NB4 (cell line): ENCODE data around the gene PDXK.

Experiments used
- CTCF ChIP-seq: IDR thresholded peaks from one replicate; pipeline ENCODE4 v1.5.1; 2012; ENCODE audit warnings: low read depth, low read length
- MAX ChIP-seq: IDR thresholded peaks from 2 replicates; pipeline ENCODE4 v1.6.1; 2011; ENCODE audit warnings: low read depth, low read length
- MYC ChIP-seq: IDR thresholded peaks from 2 replicates; pipeline ENCODE4 v1.6.1; 2011; ENCODE audit warnings: low read depth, low read length
- POLR2A ChIP-seq: IDR thresholded peaks from 2 replicates; pipeline ENCODE4 v1.6.1; 2011; ENCODE audit warnings: mild to moderate bottlenecking; ENCODE audit not compliant: insufficient read length; ENCODE audit errors: extremely low read depth

DNA sequence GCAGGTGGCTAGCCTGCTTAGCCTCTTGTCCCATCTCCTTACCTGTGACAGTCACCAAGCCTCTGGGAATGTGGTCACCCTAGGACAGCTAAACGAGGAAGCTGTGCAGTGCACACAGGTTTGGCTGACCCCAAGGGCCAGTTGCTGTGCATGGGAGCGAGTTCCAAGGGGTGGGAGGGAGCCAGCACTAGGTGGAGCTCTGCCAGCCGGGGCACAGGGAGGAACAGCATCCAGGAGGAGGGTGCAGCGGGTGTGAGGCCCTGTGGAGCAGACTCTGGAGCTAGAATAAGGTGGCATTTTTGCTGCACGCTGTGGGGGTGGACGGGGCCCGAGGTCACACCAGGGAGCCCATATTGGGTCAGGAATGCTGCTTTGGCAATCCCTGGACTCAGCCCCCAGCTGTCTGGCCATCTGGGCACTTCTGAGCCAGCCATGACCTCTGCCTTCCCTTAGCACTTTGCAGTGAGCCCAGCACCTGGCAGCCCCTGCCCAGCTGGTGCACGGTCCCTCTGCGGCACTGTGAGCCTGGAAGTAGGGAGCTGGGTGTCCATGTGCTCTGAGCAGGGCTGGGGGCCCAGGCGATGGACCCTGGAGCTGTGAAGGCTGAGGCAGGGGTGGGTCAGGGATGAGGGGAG is 8.7 kb downstream of the PDXK start:
- TF ChIP-seq CTCF (peak; percentile 35), POLR2A (no peak), MAX (no peak), MYC (no peak)
